K562 treated with DMSO at 1 percent for 24 hours (cell line): ENCODE results near the gene TCERG1L. TPM values are rescaled to one million over a fixed set of nuclear protein-coding genes. Genes with fewer than 3 reads are reported as not detected.

Source experiments
- total RNA-seq: library from RNA; unstranded; fragments of 300-600 nt; gene quantifications from 2 replicates; pipeline ENCODE4 v1.2.3, GENCODE V29; 2022; ENCODE audit warnings: low read depth; ENCODE audit not compliant: insufficient read depth

Gene TCERG1L, protein sequence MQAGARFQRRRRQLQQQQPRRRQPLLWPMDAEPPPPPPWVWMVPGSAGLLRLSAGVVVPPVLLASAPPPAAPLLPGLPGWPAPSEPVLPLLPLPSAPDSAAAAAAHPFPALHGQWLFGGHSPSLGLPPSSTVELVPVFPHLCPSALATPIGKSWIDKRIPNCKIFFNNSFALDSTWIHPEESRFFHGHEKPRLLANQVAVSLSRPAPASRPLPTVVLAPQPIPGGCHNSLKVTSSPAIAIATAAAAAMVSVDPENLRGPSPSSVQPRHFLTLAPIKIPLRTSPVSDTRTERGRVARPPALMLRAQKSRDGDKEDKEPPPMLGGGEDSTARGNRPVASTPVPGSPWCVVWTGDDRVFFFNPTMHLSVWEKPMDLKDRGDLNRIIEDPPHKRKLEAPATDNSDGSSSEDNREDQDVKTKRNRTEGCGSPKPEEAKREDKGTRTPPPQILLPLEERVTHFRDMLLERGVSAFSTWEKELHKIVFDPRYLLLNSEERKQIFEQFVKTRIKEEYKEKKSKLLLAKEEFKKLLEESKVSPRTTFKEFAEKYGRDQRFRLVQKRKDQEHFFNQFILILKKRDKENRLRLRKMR
- total RNA-seq, result not detected in 2 replicates

GRCh38 chr10:131311661-131312477 lies at the start of gene TCERG1L:
TCERG1L (minus strand) TSS chr10:131311721; CDS start chr10:131311635, 86 bp downstream.

